ENCODE data around the gene NIPBL.
"Not testable (repeated sequence)": the region's sequence is repeated elsewhere in the genome, so short reads cannot be mapped to it uniquely, and the experiment has no call there.

Gene NIPBL

DNA sequence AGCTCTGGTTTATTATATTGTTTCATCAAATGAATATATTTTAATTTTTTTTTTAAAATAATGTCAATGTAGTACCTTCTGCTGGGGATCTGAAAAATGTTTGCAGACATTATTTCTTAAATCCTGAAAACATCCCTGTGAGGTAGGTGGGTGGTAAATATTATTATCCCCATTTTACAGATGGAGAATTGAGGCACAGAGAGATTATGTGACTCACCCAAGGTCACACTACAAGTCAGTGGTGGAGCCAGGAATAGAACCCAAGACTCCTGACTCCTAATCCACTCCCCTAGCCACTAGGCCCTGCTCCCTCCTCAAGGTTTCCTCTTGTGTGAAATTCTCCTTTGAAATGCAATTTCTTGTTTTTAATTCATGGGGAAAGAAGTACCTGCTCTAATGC lies 171.4 kb downstream of the NIPBL start:
- intact Hi-C loops (cut with DNase I) = no loop called here
- DNase-seq = no peak

DNA sequence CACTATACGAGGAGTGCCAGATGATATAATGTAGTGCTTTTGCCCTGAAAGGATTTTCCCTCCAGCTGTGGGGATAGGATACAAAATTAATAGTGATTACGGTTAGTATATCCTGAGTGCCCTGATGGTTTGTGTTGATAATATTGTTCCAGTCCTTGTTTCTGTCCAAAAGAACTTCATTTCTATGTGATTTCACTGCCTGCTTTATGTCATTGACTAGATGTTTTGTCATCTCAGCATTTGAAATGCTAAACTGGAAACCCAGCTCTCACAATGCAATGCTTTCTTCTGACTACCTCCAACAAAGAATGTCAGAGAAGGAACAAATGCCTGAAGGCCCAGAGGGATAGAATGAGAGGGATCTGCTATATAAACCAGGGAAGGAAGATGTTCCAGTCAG lies 177.8 kb downstream of the NIPBL start:
- peak in 2 of 42 donors; percentile 29 to 32 for DNase-seq
- intact Hi-C loops (cut with DNase I) = no loop called here

DNA sequence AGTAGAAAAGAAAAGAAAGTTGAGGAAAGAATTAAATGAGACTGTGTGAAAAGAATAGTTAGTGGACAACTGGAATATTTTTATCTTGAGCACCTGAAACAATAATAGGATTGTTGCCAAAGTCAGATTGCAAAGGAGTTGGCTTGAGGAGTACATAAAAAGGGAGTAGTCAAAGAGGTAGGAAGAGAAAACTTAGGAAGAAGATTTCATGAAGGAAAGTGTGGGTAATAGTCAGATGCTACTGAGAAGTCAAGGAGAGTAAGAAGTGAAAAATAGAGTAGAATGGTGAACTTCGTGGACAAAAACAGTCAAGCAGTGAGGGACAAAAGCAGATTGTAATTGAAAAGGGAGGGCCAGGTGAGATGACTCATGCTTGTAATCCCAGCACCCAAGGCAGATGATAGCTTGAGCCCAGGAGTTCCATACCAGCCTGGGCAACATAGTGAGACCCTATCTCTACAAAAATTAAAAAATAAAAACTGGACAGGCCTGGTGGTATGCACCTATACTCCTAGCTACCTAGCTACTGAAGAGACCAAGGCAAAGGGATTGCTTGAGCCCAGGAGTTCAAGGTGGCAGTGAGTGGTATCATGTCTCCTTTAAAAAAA lies 178.9 kb downstream of the NIPBL start:
- intact Hi-C loops (cut with DNase I) = no loop called here
- no peak for DNase-seq

DNA sequence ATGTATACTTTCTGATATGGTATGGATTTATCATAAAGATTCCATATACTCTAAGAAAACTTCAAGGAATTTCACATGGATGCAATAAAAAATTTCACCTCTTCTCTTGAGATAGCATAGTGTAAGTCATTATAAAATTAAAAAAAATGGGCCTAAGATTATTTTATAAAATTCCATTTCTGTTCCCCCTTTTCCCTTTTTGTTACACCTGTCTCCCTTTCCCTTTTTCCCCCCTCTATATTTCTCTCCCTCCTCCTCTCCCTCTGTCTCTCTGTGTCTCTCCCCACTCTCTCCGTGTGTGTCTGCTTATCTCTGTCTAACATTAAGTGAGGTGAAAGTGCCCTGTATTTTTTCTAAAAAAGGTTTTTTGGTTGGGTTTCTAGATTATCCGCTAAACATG lies 180.2 kb downstream of the NIPBL start:
- no peak for DNase-seq
- intact Hi-C loops (cut with DNase I) = no loop called here

DNA sequence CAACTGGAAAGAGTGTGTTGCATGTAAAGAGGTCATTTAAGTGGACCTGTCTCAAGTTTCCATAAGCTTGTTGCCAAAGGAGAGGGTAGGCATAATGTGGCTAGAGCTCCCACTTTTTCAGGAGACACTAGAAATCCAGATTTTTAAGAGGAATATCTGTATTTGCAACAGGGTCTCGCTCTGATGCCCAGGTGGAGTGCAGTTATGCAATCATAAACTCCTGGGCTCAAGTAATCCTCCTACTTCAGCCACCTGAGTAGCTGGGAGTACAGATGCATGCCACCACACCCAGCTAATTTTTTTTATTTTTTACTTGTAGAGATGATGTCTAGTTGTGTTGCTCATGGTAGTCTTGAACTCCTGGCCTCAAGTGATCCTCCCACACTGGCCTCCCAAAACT lies 183.5 kb downstream of the NIPBL start:
- DNase-seq = no peak
- intact Hi-C loops (cut with DNase I) = no loop called here

DNA sequence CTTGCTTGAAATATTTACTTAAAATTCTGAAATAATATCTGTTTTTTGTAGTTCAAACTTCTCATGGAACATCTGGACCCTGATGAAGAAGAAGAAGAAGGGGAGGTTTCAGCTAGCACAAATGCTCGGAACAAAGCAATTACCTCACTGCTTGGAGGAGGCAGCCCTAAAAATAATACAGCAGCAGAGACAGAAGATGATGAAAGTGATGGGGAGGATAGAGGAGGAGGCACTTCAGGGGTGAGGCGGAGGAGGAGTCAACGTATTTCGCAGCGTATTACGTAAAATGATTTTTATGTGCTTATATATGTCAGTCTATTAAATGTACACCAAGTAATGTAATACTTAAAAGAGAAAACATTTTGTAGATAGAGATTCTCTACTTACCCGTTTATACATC lies 187.2 kb downstream of the NIPBL start:
- intact Hi-C loops (cut with DNase I) = no loop called here
- DNase-seq = peak in 24 of 42 donors; percentile 10 to 81 (median 44)

DNA sequence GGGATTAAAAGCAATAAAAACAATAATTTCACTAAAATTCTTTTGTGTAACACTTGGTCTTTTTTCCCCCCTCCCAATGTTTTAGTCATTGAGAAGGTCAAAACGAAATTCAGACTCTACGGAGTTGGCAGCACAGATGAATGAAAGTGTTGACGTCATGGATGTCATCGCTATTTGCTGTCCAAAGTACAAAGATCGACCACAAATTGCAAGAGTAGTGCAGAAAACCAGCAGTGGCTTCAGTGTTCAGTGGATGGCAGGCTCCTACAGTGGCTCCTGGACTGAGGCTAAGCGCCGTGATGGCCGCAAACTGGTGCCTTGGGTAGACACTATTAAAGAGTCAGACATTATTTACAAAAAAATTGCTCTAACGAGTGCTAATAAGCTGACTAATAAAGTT lies 187.9 kb downstream of the NIPBL start:
- intact Hi-C loops (cut with DNase I) = no loop called here
- no peak for DNase-seq

DNA sequence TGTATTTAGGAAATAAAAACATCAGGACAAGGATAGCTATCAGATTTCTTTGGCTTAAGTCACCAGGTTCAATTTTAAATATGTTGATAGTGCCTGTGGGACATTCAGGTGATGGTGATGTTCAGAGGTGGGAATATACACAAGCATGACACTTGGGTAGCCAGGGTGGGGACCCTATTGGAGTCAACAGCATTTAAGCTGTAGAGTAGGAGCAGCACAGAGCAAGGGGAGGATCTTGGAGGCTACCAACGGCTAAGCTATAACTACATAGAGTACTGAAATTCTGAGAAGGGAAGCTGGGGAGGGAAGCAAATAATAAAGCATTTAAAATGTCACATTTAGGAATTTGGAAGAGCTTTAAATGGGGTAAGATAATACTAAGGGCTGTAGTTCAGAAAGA lies 194.9 kb downstream of the NIPBL start:
- intact Hi-C loops (cut with DNase I) = no loop called here
- peak in 1 of 42 donors; percentile 17 for DNase-seq

DNA sequence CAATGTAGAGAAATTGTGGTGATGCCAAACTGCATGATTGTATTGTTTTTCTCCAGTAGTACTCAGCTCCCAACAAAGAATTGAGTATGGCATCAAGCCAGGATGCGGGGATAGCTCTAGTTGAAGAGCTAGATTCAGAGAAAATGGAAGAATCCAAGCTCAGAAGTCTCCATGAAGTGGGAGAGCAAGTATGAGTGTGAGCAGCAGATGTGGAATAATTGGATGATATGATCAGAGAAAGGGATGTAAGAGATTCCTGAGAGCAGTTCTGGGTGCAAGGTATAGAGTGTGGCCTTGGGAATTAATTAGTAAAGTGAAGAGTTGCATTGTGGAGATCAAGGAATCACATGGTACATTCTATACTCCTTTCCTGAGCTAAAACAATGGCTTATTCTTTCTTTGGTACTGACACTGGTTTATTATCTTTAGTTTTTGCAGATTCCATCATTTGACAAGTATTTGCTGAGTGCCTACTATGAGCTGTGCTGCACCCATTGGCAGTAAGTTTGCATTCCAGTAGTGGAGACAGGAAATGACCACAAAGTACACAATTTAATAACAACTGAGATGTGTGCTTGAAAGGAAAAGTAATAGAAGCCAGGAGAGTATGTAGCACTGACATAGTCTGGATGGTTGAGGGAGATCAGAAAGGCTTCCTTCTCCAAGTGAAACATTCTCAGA lies 195.5 kb downstream of the NIPBL start:
- intact Hi-C loops (cut with DNase I) = no loop called here
- peak in 30 of 42 donors; percentile 15 to 86 (median 52) for DNase-seq

DNA sequence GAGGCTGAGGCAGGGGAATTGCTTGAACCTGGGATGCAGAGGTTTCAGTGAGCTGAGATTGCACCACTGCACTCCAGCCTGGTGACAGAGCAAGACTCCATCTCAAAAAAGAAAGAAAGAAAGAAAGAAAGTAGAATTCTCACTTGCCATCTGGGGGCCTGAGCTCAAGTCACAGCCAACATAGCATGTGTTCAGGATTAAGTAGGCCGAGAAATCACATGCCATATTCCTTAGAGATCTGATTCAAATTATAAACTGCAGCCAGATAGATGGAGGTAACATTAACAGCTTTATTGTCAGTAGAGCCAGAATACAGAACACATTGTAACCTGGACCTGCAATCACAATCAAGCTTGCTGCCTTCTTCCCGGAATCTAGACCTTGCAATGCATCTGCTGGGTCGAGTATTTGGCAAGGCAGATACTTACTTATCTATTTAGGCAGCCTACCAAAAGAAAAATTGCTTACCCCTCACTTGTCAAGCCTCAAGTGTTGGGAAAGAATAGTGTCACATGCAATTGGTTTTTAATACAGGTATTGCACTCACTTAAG lies 198.9 kb downstream of the NIPBL start:
- intact Hi-C loops (cut with DNase I) = no loop called here
- DNase-seq = no peak

DNA sequence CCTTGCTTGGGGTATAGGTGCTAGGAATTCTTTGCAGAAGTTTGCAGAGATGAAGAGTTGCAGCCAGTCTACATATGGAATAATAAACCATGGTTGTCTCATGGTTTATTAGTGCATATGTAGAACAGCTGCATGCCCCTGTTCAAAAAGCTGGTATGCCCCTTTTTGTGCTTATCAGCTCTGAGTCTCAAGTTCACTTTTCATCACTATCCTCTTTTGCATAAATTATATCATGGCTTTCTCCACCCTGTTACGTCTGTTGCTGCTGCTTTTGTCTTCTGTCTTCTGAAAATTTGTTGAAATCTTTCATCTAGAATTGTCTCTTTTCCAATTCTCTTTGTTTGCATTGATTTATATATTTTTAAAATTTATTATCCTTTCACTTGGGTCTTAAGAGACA lies 200.6 kb downstream of the NIPBL start:
- intact Hi-C loops (cut with DNase I) = no loop called here

DNA sequence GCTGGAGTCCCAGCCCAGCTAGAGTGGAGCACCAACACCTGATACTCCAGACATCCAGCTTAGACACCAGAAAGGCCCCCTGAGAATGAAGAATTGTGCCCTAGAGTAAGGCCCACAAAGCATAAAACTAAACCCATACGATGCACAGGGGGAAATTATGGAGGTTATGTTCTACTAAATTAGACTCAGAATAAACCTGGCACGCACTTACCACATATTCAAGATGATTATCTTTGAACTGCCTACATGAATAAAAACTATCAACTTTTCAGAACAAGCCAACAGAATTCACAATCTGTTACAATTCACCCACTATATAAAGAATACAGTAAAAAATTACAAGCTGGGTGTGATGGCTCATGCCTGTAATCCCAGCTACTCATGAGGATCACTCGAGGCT lies 204.1 kb downstream of the NIPBL start:
- intact Hi-C loops (cut with DNase I) = no loop called here
- no peak for DNase-seq

More for the DNA sequence above, 200.6 kb downstream of the NIPBL start:
- no peak for DNase-seq

DNA sequence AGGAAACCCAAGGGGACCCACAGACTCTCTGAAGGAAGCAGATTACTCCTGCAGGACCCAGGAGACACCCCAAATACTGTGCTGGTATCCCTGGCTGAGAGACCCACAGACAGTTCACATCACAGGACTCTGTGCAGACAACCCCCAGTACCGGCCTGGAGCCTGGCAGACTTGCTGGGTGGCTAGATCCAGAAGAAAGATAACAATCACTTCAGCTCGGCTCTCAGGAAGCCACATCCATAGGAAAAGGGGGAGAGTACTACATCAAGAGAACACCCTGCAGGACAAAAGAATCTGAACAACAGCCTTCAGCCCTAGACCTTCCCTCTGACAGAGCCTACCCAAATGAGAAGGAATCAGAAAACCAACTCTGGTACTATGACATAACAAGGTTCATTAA lies 206.4 kb downstream of the NIPBL start:
- intact Hi-C loops (cut with DNase I); DNase-seq: not testable (repeated sequence)

DNA sequence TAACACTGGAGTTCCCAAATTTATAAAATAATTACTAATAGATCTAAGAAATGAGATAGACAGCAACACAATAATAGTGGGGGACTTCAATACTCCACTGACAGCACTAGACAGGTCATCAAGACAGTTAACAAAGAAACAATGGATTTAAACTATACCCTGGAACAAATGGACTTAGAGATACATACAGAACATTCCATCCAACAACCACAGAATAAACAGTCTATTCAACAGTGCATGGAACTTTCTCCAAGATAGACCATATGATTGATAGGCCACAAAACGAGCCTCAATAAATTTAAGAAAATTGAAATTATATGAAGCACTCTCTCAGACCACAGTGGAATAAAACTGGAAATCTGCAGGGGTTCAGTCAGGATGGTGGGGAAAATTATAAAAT lies 209.5 kb downstream of the NIPBL start:
- intact Hi-C loops (cut with DNase I); DNase-seq: not testable (repeated sequence)

DNA sequence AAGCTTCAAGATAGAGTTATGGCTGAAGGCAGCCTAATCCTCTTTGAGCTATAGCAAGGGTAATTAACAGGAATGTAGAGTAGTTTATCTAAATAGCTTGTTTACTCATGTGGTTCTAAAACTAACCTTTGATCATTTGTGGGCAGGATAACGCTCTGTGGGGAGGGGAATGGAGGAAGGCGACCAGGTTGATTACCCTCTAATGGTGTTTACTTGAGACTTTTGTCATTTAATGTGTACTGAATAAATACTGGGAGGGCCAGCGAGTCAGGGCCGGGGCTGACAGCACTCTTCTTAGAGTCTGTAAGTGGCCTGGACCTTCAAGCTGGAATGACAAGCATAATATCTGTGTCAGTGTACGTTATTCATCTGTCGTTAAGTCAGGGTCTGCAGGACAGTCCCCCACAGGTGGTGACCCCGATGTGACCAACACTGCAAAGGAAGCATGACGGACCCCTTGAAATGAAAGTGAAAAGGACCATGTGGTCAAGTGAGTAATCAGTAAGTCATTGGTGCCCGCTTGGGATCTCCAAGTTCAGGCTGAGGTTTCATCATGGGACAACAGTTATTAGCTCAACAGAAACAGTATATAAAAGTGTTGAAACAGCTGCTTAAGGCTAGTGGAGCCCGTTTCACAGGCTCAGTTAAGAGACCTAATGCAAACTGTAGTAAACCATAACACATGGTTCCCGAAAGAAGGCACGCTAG lies 210.1 kb downstream of the NIPBL start:
- DNase-seq = no peak
- intact Hi-C loops (cut with DNase I) = no loop called here

DNA sequence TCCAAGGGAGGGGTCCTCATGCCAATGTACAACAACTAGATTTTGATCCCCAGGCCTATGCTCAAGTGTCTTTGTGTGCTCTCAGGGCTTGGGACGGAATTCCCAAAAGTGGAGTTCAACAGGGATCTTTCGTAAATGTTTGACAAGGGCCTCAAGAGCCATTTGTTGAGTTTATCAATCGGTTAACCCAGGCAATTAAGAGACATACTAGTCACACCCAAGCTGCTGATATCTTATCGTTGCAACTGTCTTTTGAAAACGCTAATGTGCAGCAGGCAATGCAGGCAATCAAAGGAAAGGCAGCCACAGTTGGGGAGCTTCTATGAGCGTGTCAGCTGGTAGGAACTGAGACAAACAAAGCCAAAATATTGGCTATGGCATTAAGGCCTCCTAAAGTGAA lies 211.4 kb downstream of the NIPBL start:
- intact Hi-C loops (cut with DNase I) = no loop called here
- DNase-seq = no peak

DNA sequence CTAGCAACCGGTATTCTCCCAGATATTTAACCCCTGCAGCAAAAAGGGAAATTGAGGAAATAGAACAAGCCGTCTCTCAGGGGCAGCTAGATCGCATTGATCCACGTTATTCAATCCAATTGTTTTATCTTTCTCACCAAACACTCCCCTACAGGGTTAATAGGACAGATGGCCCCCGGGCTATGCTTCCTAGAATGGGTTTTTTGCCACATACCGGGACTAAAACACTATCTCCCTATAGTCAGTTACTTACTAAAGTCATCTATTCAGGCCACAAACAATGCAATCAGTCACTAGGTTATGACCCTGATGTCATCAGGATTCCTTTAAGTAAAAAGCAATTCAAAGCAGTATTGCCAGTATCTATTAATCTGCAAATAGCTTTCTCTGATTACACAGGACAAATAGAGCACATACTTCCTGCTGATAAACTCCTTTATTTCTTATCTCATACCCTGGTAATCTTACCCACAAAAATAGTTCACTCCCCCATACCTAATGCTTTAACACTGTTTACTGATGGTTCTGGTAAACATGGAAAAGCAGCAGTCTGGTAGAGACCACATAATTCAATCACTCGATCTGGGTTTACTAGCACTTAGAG lies 213.7 kb downstream of the NIPBL start:
- intact Hi-C loops (cut with DNase I) = no loop called here
- DNase-seq = no peak

DNA sequence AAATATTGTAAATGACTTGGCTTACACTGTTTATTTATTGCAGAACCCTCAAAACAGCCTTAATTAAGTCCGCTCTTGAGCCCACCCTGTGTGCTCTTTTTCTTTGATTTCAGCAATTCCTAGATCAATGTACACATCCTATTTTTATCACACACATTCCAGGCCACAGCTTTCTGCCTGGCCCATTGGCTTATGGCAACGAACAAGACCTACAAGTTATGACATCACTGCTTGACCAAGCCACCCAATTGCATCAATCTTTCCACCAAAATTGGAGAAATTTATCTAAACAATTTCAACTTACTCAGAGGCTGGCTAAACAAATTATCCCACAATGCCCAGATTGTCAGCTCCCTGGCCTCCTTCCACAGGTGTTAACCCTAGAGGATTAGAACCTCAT lies 214.2 kb downstream of the NIPBL start:
- no peak for DNase-seq
- intact Hi-C loops (cut with DNase I) = no loop called here

DNA sequence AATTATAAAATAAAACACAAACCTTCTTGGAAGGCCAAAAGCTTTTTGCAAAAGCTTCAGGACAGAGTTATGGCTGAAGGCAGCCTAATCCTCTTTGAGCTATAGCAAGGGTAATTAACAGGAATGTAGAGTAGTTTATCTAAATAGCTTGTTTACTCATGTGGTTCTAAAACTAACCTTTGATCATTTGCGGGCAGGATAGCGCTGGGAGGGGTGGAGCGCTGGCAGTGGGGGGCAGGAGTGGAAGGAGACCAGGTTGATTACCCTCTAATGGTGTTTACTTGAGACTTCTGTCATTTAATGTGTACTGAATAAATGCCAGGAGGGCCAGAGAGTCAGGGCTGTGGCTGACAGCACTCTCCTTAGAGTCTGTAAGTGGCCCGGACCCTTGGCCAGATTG lies 217.2 kb downstream of the NIPBL start:
- intact Hi-C loops (cut with DNase I); DNase-seq: not testable (repeated sequence)

DNA sequence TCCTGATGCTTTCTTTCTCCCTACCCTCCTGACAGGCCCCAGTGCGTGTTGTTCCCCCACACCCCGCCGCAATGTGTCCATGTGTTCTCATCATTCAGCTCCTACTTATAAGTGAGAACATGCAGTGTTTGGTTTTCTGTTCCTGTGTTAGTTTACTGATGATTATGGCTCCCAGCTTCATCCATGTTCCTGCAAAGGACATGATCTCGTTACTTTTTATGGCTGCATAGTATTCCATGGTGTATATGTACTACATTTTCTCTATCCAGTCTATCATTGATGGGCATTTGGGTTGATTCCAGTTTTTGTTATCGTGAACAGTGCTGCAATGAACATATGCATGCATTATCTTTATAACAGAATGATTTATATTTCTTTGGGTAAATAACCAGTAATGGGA lies 222.7 kb downstream of the NIPBL start:
- intact Hi-C loops (cut with DNase I); DNase-seq: not testable (repeated sequence)

Measured in head of caudate nucleus (tissue), 42 donors.